CD14-positive monocyte (primary cell): Measurements from ENCODE around the gene KCNJ2. TPM values are rescaled to one million over a fixed set of nuclear protein-coding genes. Genes with fewer than 3 reads are reported as not detected.

ENCODE experiments used
- DNase-seq, 3 donors: peaks; one replicate each; pipeline ENCODE4 v3.0.0-alpha.2; 2011 to 2022
- H2AFZ ChIP-seq: 2 replicates; pipeline ENCODE4 v1.6.0; 2012; ENCODE audit warnings: mild to moderate bottlenecking, low read depth, low read length, inconsistent platforms; ENCODE audit not compliant: insufficient read depth, poor library complexity, severe bottlenecking
- H3K27ac ChIP-seq, 2 donors: 1 replicate in 1 of 2; 2 replicates in 1 of 2; pipeline ENCODE4 v1.5.1; 2012 to 2013; ENCODE audit warnings: low read length in 2 of 2, control low read depth in 1 of 2, inconsistent platforms in 1 of 2, low read depth in 1 of 2, mild to moderate bottlenecking in 1 of 2
- H3K27me3 ChIP-seq, 2 donors: one replicate each; pipeline versions ENCODE4 v1.6.0 to v1.6.1; 2011 to 2013; ENCODE audit warnings: low read length in 2 of 2; ENCODE audit not compliant: control insufficient read depth in 2 of 2, insufficient read depth in 2 of 2
- H3K36me3 ChIP-seq, 2 donors: replicated peaks in 1 of 2; 1 replicate in 1 of 2; 2 replicates in 1 of 2; pipeline versions ENCODE4 v1.5.1 to v1.6.1; 2012 to 2013; ENCODE audit warnings: low read length in 2 of 2, control low read depth in 1 of 2, inconsistent platforms in 1 of 2, mild to moderate bottlenecking in 1 of 2; ENCODE audit not compliant: insufficient read depth in 2 of 2, control insufficient read depth in 1 of 2
- H3K4me1 ChIP-seq, 2 donors: 1 replicate in 1 of 2; 2 replicates in 1 of 2; pipeline versions ENCODE4 v1.5.1 to v1.6.1; 2012 to 2013; ENCODE audit warnings: low read length in 2 of 2, control low read depth in 1 of 2, inconsistent platforms in 1 of 2, mild to moderate bottlenecking in 1 of 2, moderate library complexity in 1 of 2; ENCODE audit not compliant: insufficient read depth in 2 of 2, control insufficient read depth in 1 of 2
- H3K4me2 ChIP-seq: replicated peaks from 2 replicates; pipeline ENCODE3; 2012; ENCODE audit warnings: low read length, moderate library complexity, mild to moderate bottlenecking; ENCODE audit not compliant: poor library complexity, severe bottlenecking; ENCODE audit errors: extremely low read depth
- H3K4me3 ChIP-seq, 3 experiments: fragments of 200-600 bp in 1 of 3; sonication (generic) in 1 of 3; replicated peaks in 1 of 3; 1 replicate in 2 of 3; 2 replicates in 1 of 3; pipeline ENCODE4 v1.5.1; 2011 to 2013; ENCODE audit warnings: low read length in 3 of 3, mild to moderate bottlenecking in 3 of 3, control low read depth in 2 of 3, low read depth in 2 of 3, inconsistent platforms in 1 of 3, moderate library complexity in 1 of 3
- H3K79me2 ChIP-seq: 2 replicates; pipeline ENCODE4 v1.6.0; 2012; ENCODE audit warnings: mild to moderate bottlenecking, control low read depth, inconsistent platforms, low read length, moderate library complexity; ENCODE audit not compliant: insufficient read depth
- H3K9ac ChIP-seq: 2 replicates; pipeline ENCODE4 v1.6.0; 2017; ENCODE audit warnings: low read length, mild to moderate bottlenecking; ENCODE audit not compliant: insufficient read depth, poor library complexity, severe bottlenecking
- H3K9me3 ChIP-seq, 2 donors: replicated peaks in 1 of 2; 1 replicate in 1 of 2; 2 replicates in 1 of 2; pipeline versions ENCODE4 v1.5.1 to v1.6.1; 2012 to 2013; ENCODE audit warnings: low read length in 2 of 2, control low read depth in 1 of 2; ENCODE audit not compliant: control insufficient read depth in 1 of 2, insufficient read depth in 1 of 2
- H4K20me1 ChIP-seq: 2 replicates; pipeline ENCODE4 v1.6.0; 2012; ENCODE audit warnings: mild to moderate bottlenecking, low read length, control low read depth, moderate library complexity; ENCODE audit not compliant: insufficient read depth
- H3K27ac Mint-ChIP-seq, 7 donors: one replicate each; pipeline ENCODE4 v1.8.0; 2020; ENCODE audit warnings: mild to moderate bottlenecking in 7 of 7, mixed read lengths in 7 of 7, moderate library complexity in 6 of 7, inconsistent platforms in 2 of 7
- H3K27me3 Mint-ChIP-seq, 3 donors: one replicate each; pipeline ENCODE4 v1.8.0; 2021 to 2022; ENCODE audit warnings: low read depth in 3 of 3, mild to moderate bottlenecking in 3 of 3, mixed read lengths in 3 of 3, moderate library complexity in 3 of 3, inconsistent platforms in 1 of 3
- H3K36me3 Mint-ChIP-seq, 2 donors: one replicate each; pipeline ENCODE4 v1.8.0; 2020; ENCODE audit warnings: mixed read lengths in 2 of 2, inconsistent platforms in 1 of 2, mild to moderate bottlenecking in 1 of 2
- H3K4me1 Mint-ChIP-seq: one replicate; pipeline ENCODE4 v1.8.0; 2020; ENCODE audit warnings: mild to moderate bottlenecking, mixed read lengths
- H3K4me3 Mint-ChIP-seq, 2 donors: one replicate each; pipeline ENCODE4 v1.8.0; 2020; ENCODE audit warnings: mild to moderate bottlenecking in 2 of 2, mixed read lengths in 2 of 2, moderate library complexity in 1 of 2
- H3K9me3 Mint-ChIP-seq, 7 donors: one replicate each; pipeline ENCODE4 v1.8.0; 2020 to 2022; ENCODE audit warnings: mixed read lengths in 7 of 7, mild to moderate bottlenecking in 6 of 7, moderate library complexity in 6 of 7, inconsistent platforms in 2 of 7
- CTCF ChIP-seq: fragments of 200-600 bp; IDR thresholded peaks from one replicate; pipeline ENCODE4 v1.8.0; 2022; ENCODE audit warnings: antibody characterized with exemption, mild to moderate bottlenecking
- WGBS: methylation state at CpG from one replicate; pipeline ENCODE4 v1.1.5; 2013; ENCODE audit warnings: missing lambda C conversion rate; ENCODE audit not compliant: insufficient coverage; 5-methylcytosine and 5-hydroxymethylcytosine counted together
- intact Hi-C, 2 donors: fragments of 100-400 bp; cut with micrococcal nuclease; formaldehyde crosslinking; loops; one replicate each; pipeline versions ENCODE4 v1.15.0 to v1.15.1; 2023
- polyA plus RNA-seq, 3 donors: library from polyadenylated mRNA; depleted of rRNA in 1 of 3; unstranded in 2 of 3; stranded (reverse) in 1 of 3; fragments of 300-500 nt in 2 of 3; fragments of >200 nt in 1 of 3; fragmentation: Illumina TruSeq in 2 of 3; gene quantifications; 1 replicate in 2 of 3; 2 replicates in 1 of 3; pipeline ENCODE4 v1.2.3, GENCODE V29; 2012 to 2021

The KCNJ2 gene
- polyA plus RNA-seq, 3 donors: 0.37 to 2.0 (median 1.7) TPM

GRCh38 chr17:70165383-70165782 is 3.9 kb upstream of the KCNJ2 start:
- no peaks in the 10 kb centered on the region for H3K27me3 Mint-ChIP-seq
- H3K4me2 ChIP-seq: no peak overlapping the region
- no peak overlapping the region for H2AFZ ChIP-seq
- H3K27me3 ChIP-seq: no peaks in the 10 kb centered on the region
- no peak overlapping the region for H3K27ac ChIP-seq
- peaks cover 0 to 3% (median 0%) of the 10 kb centered on the region in 7 donors for H3K9me3 Mint-ChIP-seq
- H3K79me2 ChIP-seq: peaks cover 11% of the 10 kb centered on the region
- intact Hi-C loops: no loop called here
- no peaks in the 10 kb centered on the region for H3K36me3 Mint-ChIP-seq
- no peak overlapping the region for H3K27ac Mint-ChIP-seq
- H4K20me1 ChIP-seq: peaks cover 9% of the 10 kb centered on the region
- TF ChIP-seq CTCF: no peak
- H3K4me3 Mint-ChIP-seq: no peak overlapping the region
- peaks cover 6 to 19% of the 10 kb centered on the region in 2 donors for H3K4me1 ChIP-seq
- no peaks in the 10 kb centered on the region for H3K9me3 ChIP-seq
- no peak overlapping the region for H3K9ac ChIP-seq
- WGBS: no CpG with 5 or more reads among the region's 2 CpGs
- no peak overlapping the region for H3K4me3 ChIP-seq
- no peaks in the 10 kb centered on the region for H3K36me3 ChIP-seq
- no peak for DNase-seq
- peaks cover 23% of the 10 kb centered on the region for H3K4me1 Mint-ChIP-seq

- Histone ChIP-seq H3K36me3 (no peaks in the 10 kb centered on the region), H3K27ac (no peak overlapping the region), H4K20me1 (peaks cover 21% of the 10 kb centered on the region), H3K4me3 (no peak overlapping the region), H3K79me2 (peaks cover 23% of the 10 kb centered on the region), H3K9me3 (no peaks in the 10 kb centered on the region), H3K4me1 (peaks cover 15 to 32% of the 10 kb centered on the region in 2 donors), H2AFZ (no peak overlapping the region), H3K4me2 (no peak overlapping the region), H3K9ac (no peak overlapping the region), H3K27me3 (no peaks in the 10 kb centered on the region)
- H3K27me3 Mint-ChIP-seq: no peaks in the 10 kb centered on the region
- H3K4me3 Mint-ChIP-seq: no peak overlapping the region
- intact Hi-C loops: no loop called here
- peaks cover 0 to 3% (median 0%) of the 10 kb centered on the region in 7 donors for H3K9me3 Mint-ChIP-seq
- no CpG with 5 or more reads among the region's 4 CpGs for WGBS
- DNase-seq: no peak
- H3K4me1 Mint-ChIP-seq: peaks cover 36% of the 10 kb centered on the region
- no peak overlapping the region for H3K27ac Mint-ChIP-seq
- no peak for TF ChIP-seq CTCF
- no peaks in the 10 kb centered on the region for H3K36me3 Mint-ChIP-seq
Measured at GRCh38 chr17:70166615-70167014, 2.7 kb upstream of the KCNJ2 start.
